Osteocyte (in vitro differentiated cells): ENCODE results near the gene FGF11. TPM values are rescaled to one million over a fixed set of nuclear protein-coding genes. Genes with fewer than 3 reads are reported as not detected.

Experiments
- DNase-seq: peaks from one replicate; pipeline ENCODE4 v3.0.0; 2021; ENCODE audit warnings: mixed read lengths; ENCODE audit not compliant: unreplicated experiment; ENCODE audit errors: extremely low spot score
- H3K27ac Mint-ChIP-seq: one replicate; pipeline ENCODE4 v1.8.0; 2021; ENCODE audit warnings: mild to moderate bottlenecking, mixed read lengths; ENCODE audit not compliant: unreplicated experiment
- H3K27me3 Mint-ChIP-seq: one replicate; pipeline ENCODE4 v1.8.0; 2021; ENCODE audit warnings: mixed read lengths; ENCODE audit not compliant: unreplicated experiment
- H3K36me3 Mint-ChIP-seq: one replicate; pipeline ENCODE4 v1.8.0; 2021; ENCODE audit warnings: mixed read lengths; ENCODE audit not compliant: unreplicated experiment
- H3K4me1 Mint-ChIP-seq: one replicate; pipeline ENCODE4 v1.8.0; 2021; ENCODE audit warnings: mixed read lengths; ENCODE audit not compliant: unreplicated experiment
- H3K4me3 Mint-ChIP-seq: one replicate; pipeline ENCODE4 v1.8.0; 2021; ENCODE audit warnings: mild to moderate bottlenecking, moderate library complexity, mixed read lengths; ENCODE audit not compliant: unreplicated experiment
- H3K9me3 Mint-ChIP-seq: one replicate; pipeline ENCODE4 v1.8.0; 2021; ENCODE audit warnings: mixed read lengths; ENCODE audit not compliant: unreplicated experiment
- total RNA-seq: library from RNA; stranded (reverse); gene quantifications from 2 replicates; pipeline ENCODE4 v1.2.1, GENCODE V29; 2021
- TF ChIP-seq, protein P1 (sequence below): fragments of 200-600 bp; sonication (generic); IDR thresholded peaks from 2 replicates; pipeline ENCODE4 v1.5.0; 2021; ENCODE audit warnings: antibody characterized with exemption, mild to moderate bottlenecking, moderate library complexity

Gene FGF11
- total RNA-seq, 1 donor from 2014 or later, result 1.3 TPM

DNA sequence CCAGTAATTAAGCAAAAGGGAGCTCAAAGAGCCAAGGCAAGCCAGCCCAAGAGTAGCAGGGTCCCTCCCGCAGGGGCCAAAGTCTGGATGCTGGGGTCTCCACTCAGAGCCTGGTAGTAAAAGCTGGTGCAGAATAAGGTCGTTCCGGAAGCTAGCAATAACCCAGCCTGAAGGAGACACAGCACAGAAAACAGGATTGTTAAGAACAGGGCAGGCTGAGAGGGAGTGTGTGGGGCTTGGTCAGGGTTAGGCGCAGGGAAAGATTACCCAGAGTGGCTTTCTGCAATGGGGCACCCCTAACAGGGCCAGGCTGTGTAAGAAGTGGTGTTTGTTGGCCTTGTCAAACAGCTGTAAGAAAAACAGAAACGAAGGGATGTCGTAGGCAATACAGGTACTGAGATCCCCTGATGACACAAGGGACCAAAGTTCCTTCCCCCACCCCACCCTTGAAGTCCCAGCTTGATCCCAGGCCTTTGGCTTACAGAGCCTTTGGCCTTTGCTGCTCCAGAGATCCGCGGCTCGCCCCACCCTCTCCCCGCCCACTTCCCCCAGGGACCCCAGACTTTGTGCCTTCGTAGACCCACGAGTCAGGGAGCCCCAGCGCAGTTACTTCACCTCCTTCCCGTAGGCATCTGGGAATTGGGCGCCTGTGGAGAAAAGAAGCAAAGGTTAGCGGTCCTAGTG is 36.1 kb upstream of the FGF11 start:
- Mint-ChIP-seq H3K27ac (peak overlapping the region; percentile 90), H3K27me3 (no peaks in the 10 kb centered on the region), H3K4me1 (peaks cover 27% of the 10 kb centered on the region), H3K4me3 (peak overlapping the region; percentile 83), H3K36me3 (no peaks in the 10 kb centered on the region), H3K9me3 (no peaks in the 10 kb centered on the region)
- TF ChIP-seq, protein P1, sequence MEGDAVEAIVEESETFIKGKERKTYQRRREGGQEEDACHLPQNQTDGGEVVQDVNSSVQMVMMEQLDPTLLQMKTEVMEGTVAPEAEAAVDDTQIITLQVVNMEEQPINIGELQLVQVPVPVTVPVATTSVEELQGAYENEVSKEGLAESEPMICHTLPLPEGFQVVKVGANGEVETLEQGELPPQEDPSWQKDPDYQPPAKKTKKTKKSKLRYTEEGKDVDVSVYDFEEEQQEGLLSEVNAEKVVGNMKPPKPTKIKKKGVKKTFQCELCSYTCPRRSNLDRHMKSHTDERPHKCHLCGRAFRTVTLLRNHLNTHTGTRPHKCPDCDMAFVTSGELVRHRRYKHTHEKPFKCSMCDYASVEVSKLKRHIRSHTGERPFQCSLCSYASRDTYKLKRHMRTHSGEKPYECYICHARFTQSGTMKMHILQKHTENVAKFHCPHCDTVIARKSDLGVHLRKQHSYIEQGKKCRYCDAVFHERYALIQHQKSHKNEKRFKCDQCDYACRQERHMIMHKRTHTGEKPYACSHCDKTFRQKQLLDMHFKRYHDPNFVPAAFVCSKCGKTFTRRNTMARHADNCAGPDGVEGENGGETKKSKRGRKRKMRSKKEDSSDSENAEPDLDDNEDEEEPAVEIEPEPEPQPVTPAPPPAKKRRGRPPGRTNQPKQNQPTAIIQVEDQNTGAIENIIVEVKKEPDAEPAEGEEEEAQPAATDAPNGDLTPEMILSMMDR, result no peak
- no peak for DNase-seq

GRCh38 chr17:7403727-7403976 is 35.7 kb upstream of the FGF11 start:
- peak overlapping the region; percentile 90 for H3K27ac Mint-ChIP-seq
- H3K4me1 Mint-ChIP-seq, result peaks cover 27% of the 10 kb centered on the region
- no peaks in the 10 kb centered on the region for H3K36me3 Mint-ChIP-seq
- TF ChIP-seq, protein P1, result no peak
- H3K4me3 Mint-ChIP-seq, result peak overlapping the region; percentile 83
- no peaks in the 10 kb centered on the region for H3K27me3 Mint-ChIP-seq
- no peaks in the 10 kb centered on the region for H3K9me3 Mint-ChIP-seq
- DNase-seq, result no peak

GRCh38 chr17:7403977-7404736 is 35.2 kb upstream of the FGF11 start, which contains the start of gene TMEM256:
TMEM256 (minus strand) TSS chr17:7404097; CDS start chr17:7404084, 13 bp downstream.
- DNase-seq, result peak; percentile 99
- Mint-ChIP-seq H3K27me3 (no peaks in the 10 kb centered on the region), H3K4me3 (peak within 1 kb of the TSS; percentile 84), H3K36me3 (peaks cover 2% of the 10 kb centered on the region), H3K9me3 (no peaks in the 10 kb centered on the region), H3K4me1 (peaks cover 27% of the 10 kb centered on the region), H3K27ac (peak within 1 kb of the TSS; percentile 90)
- TF ChIP-seq, protein P1, result no peak

GRCh38 chr17:7404737-7405349 is 34.5 kb upstream of the FGF11 start:
- peaks cover 25% of the 10 kb centered on the region for H3K4me1 Mint-ChIP-seq
- H3K27ac Mint-ChIP-seq, result peak overlapping the region; percentile 90
- no peak for DNase-seq
- TF ChIP-seq, protein P1, result no peak
- peak overlapping the region; percentile 84 for H3K4me3 Mint-ChIP-seq
- H3K27me3 Mint-ChIP-seq, result no peaks in the 10 kb centered on the region
- no peaks in the 10 kb centered on the region for H3K9me3 Mint-ChIP-seq
- peaks cover 9% of the 10 kb centered on the region for H3K36me3 Mint-ChIP-seq
